SIG-M5 treated with dmso at 0.1 percent for 504 hours (cell line): ENCODE measurements around the gene HPS4.

Experiments
- DNase-seq: peaks from one replicate; lab custom pipeline; 2025; ENCODE audit not compliant: unreplicated experiment; lab: John Stamatoyannopoulos, UW

Gene HPS4

DNA sequence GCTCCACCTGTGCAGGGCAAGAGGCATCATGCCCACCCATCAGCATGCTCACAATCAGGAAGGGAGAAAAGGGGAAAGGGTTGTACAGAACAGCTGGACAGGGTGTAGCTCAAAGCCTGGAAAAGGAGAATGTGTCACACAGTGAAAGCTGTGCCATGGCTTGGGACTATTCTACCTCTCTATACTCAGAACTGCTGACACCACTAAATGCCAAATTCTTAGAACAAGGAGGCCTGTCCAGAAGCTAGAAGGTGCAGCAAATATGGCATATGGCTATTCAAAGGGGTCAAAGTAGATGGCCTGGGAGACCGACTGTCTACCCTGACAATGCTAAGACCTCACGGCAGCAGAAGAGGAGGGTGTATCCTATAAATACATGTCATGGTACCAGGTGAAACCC is 12.8 kb downstream of the HPS4 start:
- DNase-seq: no peak

GRCh38 chr22:26466196-26466595 is 17.4 kb downstream of the HPS4 start:
- no peak for DNase-seq

GRCh38 chr22:26464312-26464711 is 19.3 kb downstream of the HPS4 start:
- DNase-seq: no peak

DNA sequence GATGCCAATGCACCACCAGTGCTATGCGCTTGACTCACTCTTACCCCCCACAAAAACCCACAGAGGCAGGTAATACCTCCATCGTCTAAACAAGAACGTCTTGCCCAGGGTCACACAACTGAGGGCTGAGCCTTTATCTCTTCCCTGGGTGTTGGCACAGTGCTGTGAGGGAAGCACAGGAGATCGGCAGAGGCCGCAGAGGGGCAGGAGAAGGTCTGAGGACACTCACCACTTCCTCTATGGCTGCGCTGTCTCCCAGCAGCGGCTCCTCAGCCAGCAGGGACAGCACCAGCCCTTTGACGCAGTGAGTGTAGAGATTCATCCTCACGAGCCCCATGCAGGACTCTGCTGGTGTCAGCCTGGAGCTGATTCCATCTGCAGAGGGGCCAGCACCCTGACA is 19.9 kb downstream of the HPS4 start:
- no peak for DNase-seq

- no peak for DNase-seq
These were observed 20.4 kb downstream of the HPS4 start for GRCh38 chr22:26463101-26463661.

DNA sequence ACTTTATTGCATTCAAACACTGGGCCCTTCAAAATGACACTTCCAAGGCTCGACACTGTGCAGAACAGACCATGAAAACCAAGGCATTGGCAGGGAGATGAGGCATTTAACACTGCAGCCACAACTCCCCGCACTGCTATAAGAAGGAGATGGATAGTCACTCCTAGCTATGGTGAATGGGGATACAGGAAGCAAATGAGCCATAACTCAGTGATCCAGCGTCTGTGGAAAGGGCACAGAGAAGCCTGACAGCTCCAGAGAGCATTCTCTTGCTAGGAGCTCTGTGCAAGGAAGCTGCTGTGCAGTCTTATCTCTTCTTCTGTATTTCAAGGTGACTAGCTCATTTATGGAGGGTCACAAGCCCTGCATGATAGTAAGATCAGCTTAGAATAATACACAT is 20.9 kb downstream of the HPS4 start:
- no peak for DNase-seq

GRCh38 chr22:26462051-26462450 is 21.5 kb downstream of the HPS4 start:
- no peak for DNase-seq

DNA sequence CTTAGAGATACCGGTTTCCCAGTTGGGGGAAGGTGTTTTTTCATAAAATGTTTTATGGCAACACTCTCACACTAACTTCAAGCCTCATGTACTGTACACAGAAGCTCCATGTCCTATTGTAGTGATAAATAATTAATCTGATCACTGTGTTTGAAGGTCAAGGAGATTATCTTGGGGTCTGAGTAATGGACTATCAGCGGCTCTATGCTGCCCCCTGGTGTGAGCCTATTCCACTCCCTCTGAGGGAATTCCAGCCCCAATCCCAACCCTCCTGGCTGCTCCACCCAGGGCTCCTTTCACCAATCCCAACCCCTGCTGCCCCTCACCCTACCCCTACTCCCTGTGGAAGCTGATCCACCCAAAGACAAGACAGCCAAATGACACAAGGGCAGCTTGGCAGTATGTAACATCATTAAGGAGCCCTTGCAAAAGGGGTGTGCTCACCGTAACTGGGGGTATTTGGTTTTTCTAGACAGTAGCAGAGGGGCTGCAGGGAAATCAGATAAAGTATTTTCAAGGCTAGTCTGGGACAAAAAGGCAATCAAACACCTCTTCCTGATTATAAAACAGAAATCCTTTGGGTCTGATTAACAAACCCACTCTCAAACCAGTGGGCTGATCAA is 22.3 kb downstream of the HPS4 start:
- DNase-seq: no peak

- DNase-seq: no peak
These were observed 23.4 kb downstream of the HPS4 start for GRCh38 chr22:26460202-26460601.

DNA sequence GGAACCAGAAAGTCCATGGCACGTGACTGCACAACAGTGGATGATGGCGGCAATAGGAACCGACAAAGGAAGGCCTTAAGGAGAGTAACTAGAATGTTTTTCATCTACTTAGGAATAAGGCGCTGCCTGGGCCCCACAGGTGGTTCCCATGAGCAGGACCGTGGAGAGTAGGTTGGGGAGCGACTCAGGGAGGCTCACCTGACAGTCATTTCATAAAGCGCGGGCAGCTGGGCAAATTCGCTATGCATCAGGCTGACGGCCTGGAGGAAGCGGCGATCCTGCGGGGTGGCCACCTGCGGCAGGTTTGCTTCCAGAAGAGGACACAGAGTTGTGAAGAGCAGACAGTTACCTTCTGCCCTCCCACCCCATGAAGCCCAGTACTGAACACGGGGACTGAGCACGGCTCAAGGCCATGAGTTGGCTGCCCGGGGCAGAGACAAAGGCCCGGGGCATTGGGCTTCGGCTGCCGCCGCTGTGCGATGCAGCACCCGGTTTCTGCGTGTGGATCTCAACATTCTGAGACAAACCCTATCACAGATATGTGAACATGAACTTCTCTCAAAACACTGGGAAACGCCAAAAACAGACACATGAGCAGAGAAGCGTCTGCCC is 25.8 kb downstream of the HPS4 start:
- no peak for DNase-seq

- no peak for DNase-seq
These were observed 29.6 kb downstream of the HPS4 start for GRCh38 chr22:26453812-26454500.

DNA sequence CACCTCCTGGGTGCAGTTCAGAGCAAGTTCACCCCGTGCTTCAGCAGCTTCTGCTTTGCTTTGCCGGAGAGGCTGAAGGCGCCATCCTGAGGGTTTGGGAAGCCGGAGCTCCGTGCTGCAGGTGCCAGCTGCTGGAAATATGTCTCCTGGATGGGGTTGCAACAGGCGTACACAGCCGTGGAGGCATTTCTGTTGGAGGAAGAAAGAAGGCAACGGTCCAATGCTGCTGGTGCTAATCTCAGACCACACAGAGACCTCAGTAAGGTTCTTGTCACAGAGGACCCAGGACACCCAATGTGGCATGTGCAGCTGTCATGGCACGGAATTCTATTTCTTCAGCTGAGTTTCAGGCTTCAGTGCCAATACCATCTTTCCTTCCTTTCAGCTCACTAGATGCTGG is 30.4 kb downstream of the HPS4 start:
- no peak for DNase-seq

GRCh38 chr22:26452236-26453016 is 31.2 kb downstream of the HPS4 start:
- no peak for DNase-seq

- DNase-seq: no peak
These were observed 33.0 kb downstream of the HPS4 start for GRCh38 chr22:26450453-26451185.

GRCh38 chr22:26448941-26449340 is 34.6 kb downstream of the HPS4 start:
- DNase-seq: no peak

DNA sequence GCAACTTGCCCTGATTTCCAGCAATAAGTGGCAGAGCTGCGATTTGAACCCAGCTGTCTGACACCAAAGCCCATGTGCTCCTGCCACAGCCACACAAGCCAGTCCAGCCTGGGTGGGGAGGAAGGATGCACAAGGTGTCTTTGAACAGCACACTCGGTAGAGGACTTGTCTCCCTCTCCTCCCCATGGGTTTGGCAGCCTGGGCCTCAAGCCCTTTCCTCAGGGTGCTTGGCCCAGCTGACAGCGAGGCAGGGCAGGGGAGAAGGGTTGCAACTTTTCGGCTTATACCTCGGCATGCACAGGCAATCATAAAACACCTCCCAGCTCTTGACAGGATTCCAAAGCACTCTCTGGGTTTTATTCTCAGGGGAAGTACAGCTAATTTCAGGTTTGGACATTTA is 35.2 kb downstream of the HPS4 start:
- DNase-seq: no peak

DNA sequence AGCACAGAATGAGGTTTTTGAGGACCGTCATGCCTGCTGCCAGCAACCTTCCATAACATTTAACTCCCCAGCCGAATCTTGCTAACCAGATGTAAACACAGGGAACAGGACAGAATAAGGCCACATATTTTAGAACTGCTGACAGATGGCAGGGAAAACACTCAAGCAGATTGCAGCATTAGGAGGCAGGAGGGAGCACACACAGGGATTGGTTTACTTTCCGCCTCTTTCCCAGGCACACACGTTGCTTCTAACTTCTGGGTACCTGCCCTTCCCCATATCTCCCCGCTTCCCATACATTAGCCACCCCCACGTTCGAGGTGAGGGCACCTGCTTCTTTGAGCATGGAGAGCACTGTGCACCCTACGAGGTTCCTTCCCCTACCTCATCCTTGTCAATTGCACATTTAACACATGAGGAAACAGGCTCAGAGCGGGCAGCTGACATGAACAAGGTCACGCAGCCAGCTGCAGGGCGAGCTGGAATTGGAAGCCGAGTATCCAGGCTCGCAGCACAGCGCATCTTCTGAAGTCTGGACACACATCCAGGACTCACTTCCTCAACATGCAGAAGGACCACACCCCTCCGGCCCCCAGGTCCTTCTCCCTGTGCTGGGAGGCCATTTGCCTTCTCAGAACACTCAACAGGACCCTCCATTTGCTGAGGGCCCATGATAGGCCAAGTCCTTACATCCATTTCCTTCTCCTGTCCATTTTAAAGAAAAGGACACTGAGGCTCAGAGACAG is 35.8 kb downstream of the HPS4 start:
- no peak for DNase-seq

- no peak for DNase-seq
These were observed 36.6 kb downstream of the HPS4 start for GRCh38 chr22:26446808-26447515.

DNA sequence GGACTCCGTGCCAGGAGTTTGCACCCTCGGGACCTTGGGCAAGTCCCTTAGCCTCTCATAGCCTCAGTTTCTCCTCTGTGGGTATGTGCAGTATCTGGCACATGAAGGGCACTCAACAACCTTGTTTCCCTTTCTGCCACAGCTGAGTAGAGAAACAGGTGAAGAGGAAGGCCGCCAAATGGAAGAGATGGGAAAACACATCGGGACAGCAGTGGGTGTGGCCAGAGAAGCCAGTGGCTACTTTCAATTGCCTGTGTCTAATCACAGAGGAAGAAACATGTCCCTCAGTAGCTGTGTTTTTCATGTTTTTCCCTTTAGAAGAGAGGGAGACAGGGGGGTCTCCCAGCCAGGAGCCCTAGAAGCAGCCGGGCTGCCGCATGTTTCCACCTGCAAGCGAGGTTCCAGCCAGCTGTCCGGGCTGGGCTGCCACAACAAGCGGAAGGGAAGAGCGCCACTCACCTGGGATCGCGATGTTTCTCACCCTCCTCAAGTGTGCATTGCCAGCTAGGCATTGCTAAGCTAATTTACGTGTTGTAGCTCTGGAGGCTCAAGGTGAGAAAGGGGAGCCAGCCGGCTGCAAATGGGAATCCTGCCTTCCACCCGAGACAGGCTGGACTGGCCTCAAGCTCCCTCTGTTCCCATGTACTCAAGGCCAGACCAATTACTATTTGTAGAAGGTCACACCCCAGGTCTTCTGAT is 37.9 kb downstream of the HPS4 start:
- DNase-seq: no peak
